K562 (cell line): ENCODE results near the gene SYNGR3. TPM values are rescaled to one million over a fixed set of nuclear protein-coding genes. Genes with fewer than 3 reads are reported as not detected.

Experiments
- CBFA2T3 ChIP-seq: fragments of 450-650 bp; IDR thresholded peaks from 2 replicates; pipeline ENCODE4 v1.6.1; 2017
- CBX2 ChIP-seq: fragments of 200-600 bp; sonication (generic); IDR thresholded peaks from one replicate; pipeline ENCODE4 v1.6.1; 2012; ENCODE audit warnings: mild to moderate bottlenecking, low read length, inconsistent platforms; ENCODE audit not compliant: insufficient read depth, poor library complexity, severe bottlenecking
- CCAR2 ChIP-seq: fragments of 200-400 bp; formaldehyde crosslinking; IDR thresholded peaks from 2 replicates; pipeline ENCODE4 v1.6.1; 2017; ENCODE audit warnings: mild to moderate bottlenecking, low read depth, low read length
- ESRRA ChIP-seq: fragments of 450-650 bp; IDR thresholded peaks from 2 replicates; pipeline ENCODE4 v1.6.1; 2014; ENCODE audit warnings: low read depth, mild to moderate bottlenecking, moderate library complexity, borderline replicate concordance
- NEUROD1 ChIP-seq: fragments of 150-350 bp; IDR thresholded peaks from 2 replicates; pipeline ENCODE4 v1.6.1; 2014; ENCODE audit warnings: borderline replicate concordance, low read length, low read depth; ENCODE audit not compliant: partially characterized antibody
- RUNX1 ChIP-seq: sonication (generic); IDR thresholded peaks from 2 replicates; pipeline ENCODE4 v1.6.1; 2016; ENCODE audit warnings: antibody characterized with exemption, low read depth
- SIN3B ChIP-seq: fragments of 450-650 bp; IDR thresholded peaks from 2 replicates; pipeline ENCODE4 v1.6.1; 2017; ENCODE audit warnings: low read depth, mild to moderate bottlenecking, moderate library complexity
- TCF7 ChIP-seq: sonication (generic); IDR thresholded peaks from 2 replicates; pipeline ENCODE4 v1.6.1; 2016; ENCODE audit warnings: antibody characterized with exemption, borderline replicate concordance
- ZNF551 ChIP-seq: fragments of 250-450 bp; sonication (Bioruptor Pico); IDR thresholded peaks from 2 replicates; pipeline ENCODE4 v1.5.0; 2021; ENCODE audit warnings: mild to moderate bottlenecking, moderate library complexity
- ZNF584 ChIP-seq: fragments of 200-800 bp; sonication (Bioruptor generic); IDR thresholded peaks from 2 replicates; pipeline ENCODE4 v1.6.1; 2016; ENCODE audit warnings: low read depth, mild to moderate bottlenecking, missing genetic modification characterization, missing compliant biosample characterization
- polyA plus RNA-seq, 8 experiments: library from polyadenylated mRNA; depleted of rRNA in 4 of 8; stranded (reverse) in 5 of 8; unstranded in 3 of 8; fragments of >200 nt; fragmentation: Nextera tagmentation in 2 of 8; fragmentation: Illumina TruSeq in 1 of 8; extraction: Ambion mirVana in 2 of 8; extraction: Trizol in 1 of 8; gene quantifications; 2 replicates each; pipeline versions ENCODE4 v1.2.1 to v1.2.3, GENCODE V29; 2011 to 2014; ENCODE audit warnings: inconsistent platforms in 1 of 8, missing spikeins in 1 of 8
- total RNA-seq, 7 experiments: library from RNA; depleted of rRNA in 6 of 7; stranded (reverse); fragments of >200 nt in 6 of 7; fragmentation: Illumina TruSeq in 2 of 7; extraction: Trizol in 2 of 7; gene quantifications; 2 replicates each; pipeline versions ENCODE4 v1.2.1 to v1.2.3, GENCODE V29; 2011 to 2021; ENCODE audit warnings: low replicate concordance in 1 of 7
- TF ChIP-seq, protein P1 (sequence below): fragments of 450-650 bp; IDR thresholded peaks from 2 replicates; pipeline ENCODE4 v1.6.1; 2016; ENCODE audit warnings: antibody characterized with exemption
- TF ChIP-seq, protein P2 (sequence below): fragments of 200-800 bp; sonication (Bioruptor generic); IDR thresholded peaks from 2 replicates; pipeline ENCODE4 v1.6.1; 2017; ENCODE audit warnings: missing genetic modification characterization, missing compliant biosample characterization
- TF ChIP-seq, protein P3 (sequence below): fragments of 250-450 bp; sonication (Bioruptor Pico); IDR thresholded peaks from 2 replicates; pipeline ENCODE4 v1.8.0; 2022; ENCODE audit warnings: moderate library complexity, mild to moderate bottlenecking, inconsistent platforms
- TF ChIP-seq, protein P4 (sequence below), 2 experiments: fragments of 450-650 bp in 1 of 2; sonication (generic) in 1 of 2; formaldehyde crosslinking in 1 of 2; IDR thresholded peaks; 2 replicates each; pipeline versions ENCODE4 v1.7.1 to v1.9.0; 2016 to 2022; ENCODE audit warnings: inconsistent platforms in 1 of 2, mild to moderate bottlenecking in 1 of 2, missing genetic modification reagents in 1 of 2

SYNGR3 gene
- total and polyA plus RNA-seq, 9 of the 15 experiments (the other 6 are each of a cell fraction or from before 2014, with no cell fraction given), result 3.7 to 69.2 (median 36.3) TPM

DNA sequence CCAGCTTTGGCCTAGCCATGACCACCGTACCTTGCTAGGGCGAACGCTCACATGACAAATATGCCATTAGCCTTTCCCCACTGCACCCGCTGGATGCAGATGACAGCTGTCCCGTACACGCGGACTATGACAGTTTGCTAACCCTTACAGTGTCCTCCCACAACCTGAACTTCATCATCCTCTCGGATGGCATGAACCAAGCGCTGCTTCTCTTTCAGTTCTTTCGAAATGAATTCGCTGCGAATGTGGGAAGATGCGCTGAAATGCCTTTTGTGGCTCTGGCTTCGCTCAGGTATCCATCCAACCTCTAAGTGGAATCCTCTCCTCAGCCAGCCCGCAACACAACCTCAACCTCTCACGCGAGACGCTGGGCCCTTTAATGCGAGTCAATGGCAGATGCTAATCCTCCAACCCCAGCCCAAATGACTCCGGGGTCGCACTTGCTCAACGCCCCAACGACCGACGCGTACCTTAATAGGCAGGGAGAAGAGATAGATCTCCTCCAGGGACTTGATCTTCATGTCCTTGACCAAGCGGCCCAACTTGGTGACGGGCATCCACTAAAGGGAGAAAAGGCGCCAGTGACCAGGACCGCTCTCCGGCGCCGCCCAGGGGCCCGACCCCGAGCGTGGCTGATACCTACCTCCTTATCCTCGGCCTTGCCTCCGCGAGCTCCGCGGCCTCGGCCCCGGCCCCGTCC is 25.8 kb upstream of the SYNGR3 start (continued):
- TF ChIP-seq, protein P1, sequence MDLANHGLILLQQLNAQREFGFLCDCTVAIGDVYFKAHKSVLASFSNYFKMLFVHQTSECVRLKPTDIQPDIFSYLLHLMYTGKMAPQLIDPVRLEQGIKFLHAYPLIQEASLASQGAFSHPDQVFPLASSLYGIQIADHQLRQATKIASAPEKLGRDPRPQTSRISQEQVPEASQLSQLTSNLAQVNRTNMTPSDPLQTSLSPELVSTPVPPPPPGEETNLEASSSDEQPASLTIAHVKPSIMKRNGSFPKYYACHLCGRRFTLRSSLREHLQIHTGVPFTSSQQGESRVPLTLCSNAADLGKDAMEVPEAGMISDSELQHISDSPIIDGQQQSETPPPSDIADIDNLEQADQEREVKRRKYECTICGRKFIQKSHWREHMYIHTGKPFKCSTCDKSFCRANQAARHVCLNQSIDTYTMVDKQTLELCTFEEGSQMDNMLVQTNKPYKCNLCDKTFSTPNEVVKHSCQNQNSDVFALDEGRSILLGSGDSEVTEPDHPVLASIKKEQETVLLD, result no peak
- no peak for TF ChIP-seq NEUROD1
- no peak for TF ChIP-seq ZNF584
- no peak for TF ChIP-seq RUNX1
- no peak for TF ChIP-seq CBFA2T3
- no peak for TF ChIP-seq ZNF551
- TF ChIP-seq, protein P2, sequence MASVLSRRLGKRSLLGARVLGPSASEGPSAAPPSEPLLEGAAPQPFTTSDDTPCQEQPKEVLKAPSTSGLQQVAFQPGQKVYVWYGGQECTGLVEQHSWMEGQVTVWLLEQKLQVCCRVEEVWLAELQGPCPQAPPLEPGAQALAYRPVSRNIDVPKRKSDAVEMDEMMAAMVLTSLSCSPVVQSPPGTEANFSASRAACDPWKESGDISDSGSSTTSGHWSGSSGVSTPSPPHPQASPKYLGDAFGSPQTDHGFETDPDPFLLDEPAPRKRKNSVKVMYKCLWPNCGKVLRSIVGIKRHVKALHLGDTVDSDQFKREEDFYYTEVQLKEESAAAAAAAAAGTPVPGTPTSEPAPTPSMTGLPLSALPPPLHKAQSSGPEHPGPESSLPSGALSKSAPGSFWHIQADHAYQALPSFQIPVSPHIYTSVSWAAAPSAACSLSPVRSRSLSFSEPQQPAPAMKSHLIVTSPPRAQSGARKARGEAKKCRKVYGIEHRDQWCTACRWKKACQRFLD, result 0 out of 2 replicates have a peak, but pooled peaks have one; percentile 3
- TF ChIP-seq, protein P3, sequence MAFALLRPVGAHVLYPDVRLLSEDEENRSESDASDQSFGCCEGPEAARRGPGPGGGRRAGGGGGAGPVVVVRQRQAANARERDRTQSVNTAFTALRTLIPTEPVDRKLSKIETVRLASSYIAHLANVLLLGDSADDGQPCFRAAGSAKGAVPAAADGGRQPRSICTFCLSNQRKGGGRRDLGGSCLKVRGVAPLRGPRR, result no peak
- TF ChIP-seq, protein P4, sequence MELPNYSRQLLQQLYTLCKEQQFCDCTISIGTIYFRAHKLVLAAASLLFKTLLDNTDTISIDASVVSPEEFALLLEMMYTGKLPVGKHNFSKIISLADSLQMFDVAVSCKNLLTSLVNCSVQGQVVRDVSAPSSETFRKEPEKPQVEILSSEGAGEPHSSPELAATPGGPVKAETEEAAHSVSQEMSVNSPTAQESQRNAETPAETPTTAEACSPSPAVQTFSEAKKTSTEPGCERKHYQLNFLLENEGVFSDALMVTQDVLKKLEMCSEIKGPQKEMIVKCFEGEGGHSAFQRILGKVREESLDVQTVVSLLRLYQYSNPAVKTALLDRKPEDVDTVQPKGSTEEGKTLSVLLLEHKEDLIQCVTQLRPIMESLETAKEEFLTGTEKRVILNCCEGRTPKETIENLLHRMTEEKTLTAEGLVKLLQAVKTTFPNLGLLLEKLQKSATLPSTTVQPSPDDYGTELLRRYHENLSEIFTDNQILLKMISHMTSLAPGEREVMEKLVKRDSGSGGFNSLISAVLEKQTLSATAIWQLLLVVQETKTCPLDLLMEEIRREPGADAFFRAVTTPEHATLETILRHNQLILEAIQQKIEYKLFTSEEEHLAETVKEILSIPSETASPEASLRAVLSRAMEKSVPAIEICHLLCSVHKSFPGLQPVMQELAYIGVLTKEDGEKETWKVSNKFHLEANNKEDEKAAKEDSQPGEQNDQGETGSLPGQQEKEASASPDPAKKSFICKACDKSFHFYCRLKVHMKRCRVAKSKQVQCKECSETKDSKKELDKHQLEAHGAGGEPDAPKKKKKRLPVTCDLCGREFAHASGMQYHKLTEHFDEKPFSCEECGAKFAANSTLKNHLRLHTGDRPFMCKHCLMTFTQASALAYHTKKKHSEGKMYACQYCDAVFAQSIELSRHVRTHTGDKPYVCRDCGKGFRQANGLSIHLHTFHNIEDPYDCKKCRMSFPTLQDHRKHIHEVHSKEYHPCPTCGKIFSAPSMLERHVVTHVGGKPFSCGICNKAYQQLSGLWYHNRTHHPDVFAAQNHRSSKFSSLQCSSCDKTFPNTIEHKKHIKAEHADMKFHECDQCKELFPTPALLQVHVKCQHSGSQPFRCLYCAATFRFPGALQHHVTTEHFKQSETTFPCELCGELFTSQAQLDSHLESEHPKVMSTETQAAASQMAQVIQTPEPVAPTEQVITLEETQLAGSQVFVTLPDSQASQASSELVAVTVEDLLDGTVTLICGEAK (IDR thresholded peaks at IDR 0.05), result peak; percentile 42; the same call in 1 of the 2 replicates
- TF ChIP-seq, protein P4 (CRISPR knock-in tag; IDR thresholded peaks at IDR 0.05), result no peak; the same call in 1 of the 2 replicates
- TF ChIP-seq CBX2, result no peak
- TF ChIP-seq ESRRA, result no peak
- TF ChIP-seq CCAR2, result no peak
- no peak for TF ChIP-seq SIN3B
- TF ChIP-seq TCF7, result no peak
